ENCODE results near the gene TMEM158.

- no peak for TF ChIP-seq CTCF (IDR thresholded peaks at IDR 0.05; ENCODE audit: low read length)
- TF ChIP-seq EZH2phosphoT487 (IDR thresholded peaks at IDR 0.05; ENCODE audit: low read length), result no peak
Measured at GRCh38 chr3:45240292-45240691, 14.2 kb upstream of the TMEM158 start.
